GM21825 (cell line): ENCODE measurements around the gene SCN4A.

Experiments used
- ATAC-seq: cut with Tn5 transposase; IDR thresholded peaks from one replicate; pipeline ENCODE4 v1.9.1; 2021; ENCODE audit warnings: mild to moderate bottlenecking, moderate library complexity; ENCODE audit not compliant: unreplicated experiment

Gene SCN4A

DNA sequence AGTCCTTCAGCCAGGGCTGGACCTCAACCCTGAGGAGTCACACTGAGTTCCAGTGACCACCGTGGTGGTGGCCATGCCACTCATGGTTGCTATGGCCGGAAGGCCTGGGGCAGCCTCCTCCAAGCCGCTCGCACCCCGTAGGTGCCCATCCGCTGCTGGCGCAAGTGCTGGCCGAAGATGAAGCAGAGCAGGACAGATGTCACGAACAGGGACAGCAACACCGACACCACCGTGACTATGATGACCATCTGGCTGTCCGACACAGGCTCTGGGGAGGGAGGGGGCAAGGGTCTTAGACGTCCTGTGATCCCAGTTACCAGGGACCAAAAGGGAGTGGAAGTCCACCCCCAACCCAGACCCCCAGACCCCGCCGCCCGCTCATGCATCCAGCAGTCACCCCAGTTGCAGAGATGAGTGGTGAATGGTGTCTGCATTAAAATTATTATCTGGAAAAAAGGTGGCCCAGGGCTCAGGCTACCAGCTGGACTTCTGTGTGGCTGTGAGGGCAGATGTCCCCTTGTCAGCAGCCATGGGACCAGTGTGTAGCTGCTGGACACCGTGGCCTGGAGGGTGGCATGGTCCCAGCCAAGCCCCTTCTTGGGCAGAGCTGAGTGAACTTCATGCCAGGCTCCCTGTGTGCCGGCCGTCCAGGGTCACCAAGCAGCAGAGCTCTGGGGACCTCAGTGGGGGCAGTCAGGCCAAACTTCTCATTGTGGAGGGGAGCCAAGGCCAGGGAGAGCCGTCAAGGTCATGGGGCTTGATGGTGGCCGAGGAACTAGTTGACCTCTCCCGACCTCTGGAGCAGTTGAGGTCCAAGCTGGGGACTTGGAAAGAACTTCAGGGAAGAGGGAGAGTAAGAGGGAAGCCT lies 30.2 kb upstream of the SCN4A start:
- ATAC-seq = no peak

DNA sequence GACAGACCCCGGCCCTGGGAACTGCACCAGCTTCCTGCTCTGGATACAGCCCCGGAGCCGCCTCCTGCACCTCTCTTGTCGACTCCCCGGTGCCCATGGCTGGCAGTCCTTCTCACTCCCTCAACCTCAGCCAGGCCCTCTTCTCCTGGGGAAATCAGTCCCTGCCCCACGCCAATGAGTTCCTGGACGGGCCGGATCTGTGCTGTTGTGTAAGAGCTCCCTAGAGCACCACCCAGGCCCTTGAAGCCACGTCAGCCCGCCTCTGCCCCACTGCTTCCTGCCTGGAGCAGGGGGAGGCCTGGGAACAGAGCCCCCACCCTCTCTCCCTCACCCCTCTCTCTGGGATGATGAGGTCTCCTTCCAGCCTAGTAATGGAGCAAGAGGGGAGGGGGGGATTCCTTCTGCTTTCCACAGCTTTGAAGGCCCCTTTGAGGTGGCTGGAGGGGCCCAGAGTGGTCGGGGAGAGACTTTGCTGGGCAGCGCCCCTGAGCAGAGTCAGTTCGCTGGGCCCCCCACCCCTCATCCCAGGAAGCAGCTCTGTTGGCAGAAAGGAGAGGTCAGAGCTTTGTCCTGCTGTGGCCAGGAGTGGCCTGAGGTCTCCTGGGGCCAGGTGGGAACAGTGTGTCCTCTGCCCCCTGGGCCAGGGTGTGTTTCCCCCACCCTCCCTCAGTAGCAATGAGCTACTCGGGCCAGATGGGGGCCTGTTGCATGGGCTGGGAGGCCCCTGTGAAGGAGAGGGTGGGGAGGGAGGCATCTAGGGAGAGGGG lies 29.2 kb upstream of the SCN4A start:
- no peak for ATAC-seq

DNA sequence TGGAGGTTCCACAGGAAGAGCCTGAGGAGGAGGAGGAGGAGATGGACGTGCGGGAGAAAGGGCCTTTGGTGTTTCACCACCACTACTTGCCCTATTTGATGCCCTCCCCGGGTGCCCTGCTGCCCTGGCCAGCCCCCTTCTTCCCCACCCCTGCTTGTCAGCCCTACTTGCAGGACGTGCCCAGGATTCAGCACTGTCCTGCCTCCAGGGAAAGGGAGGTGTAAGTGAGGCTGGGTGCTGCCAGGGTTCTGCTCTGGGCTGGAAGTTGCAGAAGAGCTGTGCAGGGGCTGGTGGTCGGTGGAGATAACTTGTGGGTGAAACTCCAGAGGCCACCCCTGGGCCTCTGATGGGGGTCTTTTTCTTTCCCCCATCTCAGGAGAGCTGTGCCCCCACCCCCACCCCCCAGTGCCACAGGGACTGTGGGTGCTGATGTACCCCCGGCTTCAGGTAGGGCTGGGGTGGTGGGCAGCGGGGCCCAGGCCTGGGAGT lies 28.4 kb upstream of the SCN4A start:
- no peak for ATAC-seq

DNA sequence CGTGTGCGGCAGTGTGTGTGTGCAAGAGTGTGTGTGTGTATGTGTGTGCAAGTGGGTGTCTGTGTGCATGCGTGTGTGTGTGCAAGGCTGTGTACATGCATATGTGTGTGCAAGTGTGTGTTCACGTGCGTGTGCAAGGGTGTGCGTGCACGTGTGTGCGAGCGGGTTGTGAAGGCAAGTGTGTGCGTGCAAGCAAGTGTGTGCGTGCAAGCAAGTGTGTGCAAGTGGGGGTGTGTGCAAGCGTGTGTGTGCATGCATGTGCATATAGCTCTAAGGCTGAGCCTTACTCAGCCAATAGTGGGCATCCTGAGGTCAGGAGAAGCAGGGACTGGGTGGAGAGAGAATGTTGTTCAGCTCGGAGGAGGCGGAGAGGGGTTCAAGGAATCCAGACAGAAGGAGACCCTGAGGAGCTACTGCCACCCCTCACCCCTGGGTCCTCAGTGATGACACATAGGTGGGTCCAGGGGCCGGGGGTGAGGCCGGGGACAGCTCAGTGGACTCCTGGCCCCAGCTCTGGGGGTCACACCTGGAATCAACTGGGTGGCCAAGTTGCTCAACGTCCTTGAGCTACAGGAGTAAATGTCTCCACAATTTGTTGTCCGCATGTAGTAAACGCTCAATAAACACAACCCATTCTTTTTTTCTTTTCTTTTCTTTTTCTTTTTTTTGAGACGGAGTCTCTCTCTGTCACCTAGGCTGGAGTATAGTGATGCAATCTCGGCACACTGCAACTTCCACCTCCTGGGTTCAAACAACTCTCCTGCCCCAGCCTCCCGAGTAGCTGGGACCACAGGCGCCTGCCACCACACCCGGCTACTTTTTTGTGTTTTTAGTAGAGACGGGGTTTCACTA lies 27.2 kb upstream of the SCN4A start:
- no peak for ATAC-seq

DNA sequence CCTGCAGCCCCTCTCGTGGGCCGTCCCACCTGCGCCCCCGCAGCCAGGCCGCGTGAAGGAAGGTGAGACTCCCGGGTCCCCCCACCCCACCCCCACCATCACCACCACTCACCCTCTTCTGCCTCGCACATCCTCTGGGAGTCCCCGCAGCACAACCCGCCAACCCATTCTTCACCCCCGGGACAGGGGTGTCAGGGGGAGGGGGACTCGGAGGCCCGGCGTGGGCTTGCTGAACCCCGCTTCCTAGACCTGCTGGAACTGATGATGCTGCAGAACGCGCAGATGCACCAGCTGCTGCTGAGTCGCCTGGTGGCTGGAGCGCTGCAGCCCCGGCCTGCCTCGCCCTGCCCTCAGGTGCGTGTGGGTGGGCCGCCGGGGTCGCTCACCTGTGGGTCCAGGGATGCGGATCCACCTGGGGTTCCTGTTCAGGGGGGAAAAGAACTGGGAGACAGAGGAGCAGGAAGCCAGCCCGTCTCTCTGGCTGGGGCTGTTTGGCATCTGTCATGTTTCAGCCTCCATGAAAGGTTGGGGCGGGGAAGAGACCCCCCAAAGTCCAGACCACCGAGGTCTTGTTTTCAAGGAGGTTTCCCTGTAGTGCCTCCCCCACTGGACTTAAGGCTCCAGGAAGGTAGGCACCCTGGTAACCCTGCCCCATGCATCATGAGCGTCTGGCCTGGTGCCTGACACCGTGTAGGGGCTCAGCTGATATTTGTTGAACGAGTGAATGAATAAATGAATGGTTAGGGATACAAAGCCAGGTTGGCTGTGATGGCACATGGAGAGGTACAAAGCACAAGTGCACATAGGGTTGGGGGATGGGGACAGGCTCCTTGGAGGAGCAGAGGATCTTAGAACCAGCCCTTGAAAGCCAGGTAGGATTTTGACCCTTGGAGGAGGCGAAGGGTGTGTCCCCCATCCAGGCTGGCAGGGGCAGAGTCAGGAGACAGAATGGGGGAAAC lies 26.3 kb upstream of the SCN4A start:
- no peak for ATAC-seq

DNA sequence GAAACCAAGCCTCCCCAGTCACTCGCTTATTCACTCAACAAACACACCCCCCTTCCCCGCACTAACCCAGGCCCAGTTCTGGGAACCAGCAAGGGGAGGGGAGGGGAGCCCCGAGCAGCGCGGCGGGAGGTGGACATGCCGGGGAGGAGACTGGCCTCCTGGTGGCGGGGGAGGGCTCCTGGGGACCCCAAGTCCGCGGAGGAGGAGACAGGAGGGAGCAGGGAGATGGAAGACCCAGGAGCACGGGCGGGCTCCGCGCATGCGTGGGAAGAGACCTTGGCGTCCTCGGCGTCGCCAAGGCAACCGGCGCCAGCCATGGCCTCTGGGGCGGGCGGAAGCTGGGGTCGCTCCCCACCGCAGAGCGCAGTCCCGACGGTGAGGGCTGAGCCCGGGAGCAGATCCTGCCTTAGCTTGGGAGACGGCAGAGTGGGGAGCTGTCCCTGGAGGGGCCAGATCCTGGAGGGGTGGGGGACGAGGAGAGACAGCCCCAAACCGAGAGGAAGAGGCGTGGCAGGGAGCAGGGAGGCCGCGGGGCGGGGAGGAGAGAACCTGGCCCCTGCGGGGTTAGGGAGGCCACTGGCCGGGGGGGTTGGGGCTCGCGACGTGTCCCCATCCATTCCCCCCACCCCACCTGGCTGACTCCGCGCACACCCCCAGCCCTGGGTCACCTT lies 25.5 kb upstream of the SCN4A start, which contains the start of gene PRR29:
TSS of gene PRR29 (plus strand) at position 302 of the 671 bp plus-strand sequence. CDS start at position 316, 14 bp downstream.
- peak; percentile 59 for ATAC-seq

DNA sequence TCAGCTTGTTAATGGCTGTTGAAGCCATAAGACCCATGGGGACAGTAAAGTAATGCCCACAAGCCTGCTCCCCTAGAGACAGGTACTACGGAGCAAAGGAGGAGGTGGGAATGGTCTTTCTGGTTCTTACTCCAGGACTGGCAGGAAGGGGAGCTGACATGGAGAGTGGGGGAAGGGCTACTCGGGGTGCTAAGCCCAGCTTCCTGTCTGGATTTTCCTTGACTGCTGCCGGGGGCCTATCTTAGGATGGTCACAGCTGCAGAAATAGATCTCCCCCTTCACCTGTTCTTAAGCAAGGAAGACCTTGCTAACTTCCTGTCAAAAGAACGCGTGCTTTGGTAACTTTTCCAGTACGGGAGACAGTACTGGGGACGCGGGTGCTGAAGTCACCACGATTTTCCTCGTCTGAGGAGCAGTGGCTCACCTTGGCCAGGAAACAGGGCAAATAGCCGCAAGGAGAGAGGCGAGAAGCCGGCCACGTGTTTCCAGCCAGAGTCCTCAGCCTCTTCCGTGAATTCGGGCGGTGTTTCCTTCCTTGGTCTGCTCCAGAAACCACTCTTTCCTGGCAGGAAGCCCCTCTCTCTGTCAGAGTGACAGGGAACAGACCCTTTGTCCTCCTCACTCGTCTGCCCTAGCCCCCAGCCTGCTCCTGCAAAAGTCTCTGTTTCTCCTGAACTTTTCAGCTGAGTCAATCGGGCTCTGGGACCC lies 24.8 kb upstream of the SCN4A start:
- no peak for ATAC-seq

DNA sequence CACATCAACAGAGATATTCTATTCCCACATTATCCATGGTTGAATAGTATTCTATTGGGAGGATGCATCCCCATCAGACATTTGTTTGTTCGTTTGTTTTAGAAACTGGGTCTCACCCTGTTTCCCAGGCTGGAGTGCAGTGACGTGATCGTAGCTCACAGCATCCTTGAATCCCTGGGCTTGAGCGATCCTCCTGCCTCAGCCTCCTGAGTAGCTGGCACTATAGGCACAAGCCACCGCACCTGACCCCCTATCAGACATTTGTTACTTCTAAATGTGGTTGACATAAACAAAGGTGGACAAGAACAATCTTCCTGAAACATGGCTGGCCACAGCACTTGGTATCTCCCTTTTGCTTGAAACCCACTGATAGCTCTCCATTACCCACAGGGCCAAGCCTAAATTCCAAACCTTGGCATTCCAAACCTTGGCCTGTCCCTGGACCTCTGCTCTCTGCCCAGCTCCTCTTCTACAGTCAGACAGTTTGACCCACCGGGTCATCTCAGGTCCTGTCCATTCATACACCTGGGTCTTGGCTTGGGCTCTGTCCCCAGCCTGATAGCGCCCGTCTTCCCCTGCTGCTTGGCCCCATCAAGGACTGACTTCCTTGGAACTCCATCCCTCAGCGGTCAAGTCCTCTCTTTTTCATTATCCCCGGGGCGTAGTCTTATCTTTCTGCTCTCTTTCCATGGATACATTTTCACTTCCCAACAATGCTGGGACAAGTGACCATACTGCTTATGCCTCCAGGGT lies 23.9 kb upstream of the SCN4A start:
- no peak for ATAC-seq

DNA sequence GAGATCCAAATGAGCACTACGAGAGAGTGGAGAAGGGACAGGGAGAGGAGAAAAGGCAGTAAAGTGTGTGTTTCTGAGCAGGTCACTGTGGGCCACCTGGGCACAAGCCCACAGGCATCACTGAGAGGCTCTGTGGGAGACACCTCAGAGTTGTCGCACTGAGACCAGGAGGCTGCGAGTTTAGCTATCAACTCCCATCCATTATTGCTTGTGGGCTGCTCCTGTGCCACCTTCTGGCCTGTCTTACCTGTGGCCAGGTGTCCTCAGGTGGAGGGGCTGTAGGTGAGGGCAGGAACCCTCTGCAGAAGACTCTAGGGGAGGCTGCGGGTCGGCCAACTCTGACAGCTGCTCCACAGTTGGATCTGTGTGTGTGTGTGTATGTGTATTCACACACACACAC lies 22.9 kb upstream of the SCN4A start:
- ATAC-seq = no peak

DNA sequence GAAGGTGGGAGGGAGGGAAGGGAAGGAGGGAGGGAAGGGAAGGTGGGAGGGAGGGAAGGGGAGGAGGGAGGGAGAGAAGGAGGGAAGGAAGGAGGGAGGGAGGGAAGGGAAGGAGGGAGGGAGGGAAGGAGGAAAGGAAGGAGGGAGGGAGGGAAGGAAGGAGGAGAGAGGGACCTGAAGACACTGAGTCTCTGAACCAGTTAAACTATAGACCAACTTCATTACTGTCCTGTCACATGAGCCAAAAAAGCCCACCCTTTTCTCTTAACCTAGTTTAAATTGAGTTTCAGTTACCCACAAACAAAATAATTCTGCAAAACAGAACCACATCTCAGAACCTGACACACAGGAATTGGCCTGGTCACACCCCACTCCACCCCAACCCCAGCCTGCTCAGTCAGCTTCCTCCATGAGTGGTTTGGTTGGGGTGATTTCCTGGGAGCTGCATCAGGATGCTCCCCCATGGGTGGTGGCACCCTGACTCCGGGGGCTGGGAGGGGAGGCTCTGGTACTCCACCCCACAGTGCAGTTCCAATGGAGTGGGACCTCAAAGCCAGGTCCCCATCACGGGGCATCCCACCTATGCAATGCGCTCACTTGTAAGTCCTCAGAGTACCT lies 20.8 kb upstream of the SCN4A start:
- no peak for ATAC-seq

DNA sequence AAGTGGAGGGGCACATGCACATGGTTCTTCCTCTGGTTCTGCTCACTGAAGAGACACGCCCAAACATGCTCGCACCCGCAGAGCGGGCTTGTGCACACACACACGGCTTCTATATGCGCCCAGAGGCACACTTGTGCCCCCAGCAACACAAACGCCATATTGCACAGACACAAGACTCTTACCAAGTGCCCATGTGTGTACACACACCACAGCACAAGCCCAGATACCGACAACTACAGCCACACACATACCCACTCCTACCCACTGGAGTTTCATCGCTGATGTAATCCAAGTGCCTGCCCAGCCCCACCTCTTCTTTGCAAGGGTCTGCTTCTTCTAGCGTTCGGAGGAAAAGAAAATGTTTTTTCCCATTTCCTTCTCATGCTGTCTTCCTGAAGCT lies 18.9 kb upstream of the SCN4A start:
- no peak for ATAC-seq

DNA sequence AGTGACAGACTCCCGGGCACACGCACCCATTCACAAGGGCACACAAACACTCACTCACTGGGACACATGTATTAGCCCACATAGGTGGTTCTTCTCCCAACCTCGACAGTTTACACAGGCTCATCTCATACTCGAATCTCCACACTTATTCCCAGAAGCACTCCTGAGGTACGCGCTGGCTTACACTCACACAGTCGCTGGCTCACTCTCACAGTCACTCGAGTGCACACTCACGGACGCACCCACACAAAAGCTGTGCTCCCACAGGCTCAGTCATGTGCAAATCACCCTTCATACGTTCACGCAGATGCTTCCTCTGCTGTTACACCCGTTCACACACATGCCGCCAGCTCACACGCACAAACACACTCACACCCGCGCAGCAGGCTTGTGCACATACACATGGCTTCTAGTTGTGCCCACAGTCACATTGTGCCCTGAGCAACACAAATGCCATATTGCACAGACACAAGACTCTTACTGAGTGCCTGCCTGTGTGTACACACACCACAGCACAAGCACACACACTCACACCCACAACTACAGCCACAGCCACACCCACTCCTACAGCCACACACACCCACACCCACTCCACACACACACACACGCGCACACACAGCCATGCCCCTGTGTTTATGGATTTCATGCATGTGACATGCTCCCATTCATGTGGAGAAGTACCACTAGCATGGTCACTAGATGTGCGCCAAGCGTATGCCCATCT lies 17.1 kb upstream of the SCN4A start:
- ATAC-seq = no peak

DNA sequence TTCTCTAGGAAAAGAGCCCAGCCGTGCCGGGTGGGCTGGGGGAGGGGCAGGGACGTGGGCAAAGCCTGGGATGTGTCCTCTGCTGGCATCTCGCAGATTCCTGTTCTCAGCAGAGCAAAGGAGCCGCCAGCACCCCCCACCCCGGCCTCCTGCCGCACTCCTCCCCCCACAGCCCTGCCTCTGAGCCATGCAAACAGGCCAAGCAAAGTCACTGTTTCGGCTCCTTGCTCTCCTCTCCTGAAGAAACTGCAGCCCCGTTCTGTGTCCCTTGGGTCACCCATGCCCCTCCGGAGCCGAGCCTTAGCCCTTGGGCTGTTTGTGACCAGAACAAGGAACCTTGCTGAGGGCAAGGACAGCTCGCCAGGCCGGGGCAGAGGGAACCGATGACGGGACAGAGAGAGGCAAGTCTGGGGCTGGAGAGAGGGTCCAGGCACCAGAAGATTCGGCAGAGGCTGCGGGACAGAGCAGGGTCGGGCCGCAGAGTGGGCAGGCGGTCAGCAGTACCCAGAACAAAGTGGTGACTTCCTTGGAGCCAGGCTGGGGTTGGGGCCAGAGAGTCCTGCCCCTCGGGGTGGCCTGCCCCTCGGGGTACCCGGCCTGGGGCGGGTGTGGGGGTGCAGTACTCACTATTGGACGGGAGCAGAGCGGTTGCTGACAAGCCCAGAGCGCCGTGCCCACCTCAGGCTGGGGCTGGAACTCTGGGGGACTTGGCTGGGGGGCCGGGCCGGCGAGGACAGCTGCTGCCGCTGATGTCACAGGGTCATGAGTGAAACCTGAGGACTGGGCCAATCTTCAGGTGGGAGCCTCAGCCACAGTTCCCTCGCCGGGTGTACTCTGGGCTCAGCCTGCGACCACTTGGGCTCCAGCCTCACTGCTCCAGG lies 16.3 kb upstream of the SCN4A start:
- no peak for ATAC-seq

DNA sequence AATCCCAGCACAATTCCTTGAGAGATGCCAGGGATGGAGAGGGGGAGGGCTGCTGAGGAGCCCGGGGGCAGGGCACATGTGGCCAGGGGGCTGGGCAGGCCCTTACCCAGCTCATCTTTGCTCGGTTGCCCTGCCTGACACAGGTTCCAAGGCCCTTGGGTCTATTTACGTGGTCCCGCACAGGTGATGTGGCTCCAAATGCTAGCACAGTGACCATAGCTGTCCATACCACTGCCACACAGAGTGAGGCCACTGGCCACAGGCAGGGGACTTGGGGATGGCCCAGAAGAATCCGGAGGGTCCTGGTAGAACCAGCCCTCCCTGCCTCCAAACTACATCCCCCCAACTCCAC lies 15.4 kb upstream of the SCN4A start:
- no peak for ATAC-seq

DNA sequence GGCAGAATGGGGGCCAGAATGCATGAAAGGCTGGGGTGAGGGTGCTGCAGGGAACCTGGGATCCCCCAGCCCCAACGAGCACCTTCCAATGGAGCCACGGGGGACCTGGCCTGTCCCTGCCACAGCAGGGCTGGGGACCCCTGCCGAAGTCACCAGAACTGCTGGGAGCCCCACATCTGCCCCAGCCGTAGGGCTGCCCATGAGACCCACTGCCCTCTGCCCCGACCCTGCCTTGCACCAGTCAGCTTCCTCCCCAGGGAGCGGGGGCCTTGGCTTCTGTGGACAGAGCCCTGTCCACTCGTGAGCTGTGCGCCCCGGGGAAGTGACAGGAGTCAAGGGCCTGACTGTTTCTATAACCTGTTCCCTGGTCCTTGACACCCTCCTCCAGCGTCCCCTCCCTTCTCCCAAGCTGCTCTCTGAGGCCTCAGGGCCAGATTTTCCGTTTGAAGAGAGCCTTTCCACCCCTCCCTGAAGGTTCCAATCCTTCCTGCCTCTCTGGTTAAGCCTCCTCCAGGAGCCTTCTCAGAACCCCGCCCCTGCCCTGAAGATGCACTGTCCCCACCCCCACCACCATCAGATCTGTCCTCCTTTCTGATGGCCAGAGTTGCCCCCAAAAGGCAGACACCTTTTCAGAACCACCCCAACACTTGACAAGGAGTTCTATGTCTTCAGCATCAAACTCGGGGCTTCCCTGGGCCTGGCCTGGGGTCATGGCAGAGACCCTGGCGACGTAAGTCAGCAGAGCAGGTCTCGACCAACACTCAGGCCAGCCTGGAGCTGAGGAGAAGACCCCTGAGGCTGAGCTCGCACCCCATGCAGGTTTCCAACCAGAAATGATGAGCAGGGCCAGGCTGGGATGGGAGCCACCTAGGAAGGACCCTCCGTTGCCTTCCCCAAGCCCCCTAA lies 14.8 kb upstream of the SCN4A start:
- no peak for ATAC-seq
